Endothelial cell of umbilical vein (primary cell): Measurements from ENCODE around the gene MSN. TPM values are rescaled to one million over a fixed set of nuclear protein-coding genes. Genes with fewer than 3 reads are reported as not detected.

Experiments used
- BruUV-seq: library from RNA; stranded (reverse); fragments of 400-500 nt; replicated peaks from 2 replicates; lab custom pipeline; 2021; lab: Mats Ljungman, UMichigan
- CTCF ChIA-PET: fragments of 300-600, 350-600 bp; sonication (Branson Sonifier 250); formaldehyde crosslinking; loops from one replicate; lab custom pipeline; 2021; ENCODE audit warnings: antibody characterized with exemption, inconsistent platforms; lab: Charles Lee
- POLR2A ChIA-PET: fragments of 300-600, 350-600 bp; sonication (Branson Sonifier 250); formaldehyde crosslinking; loops from one replicate; lab custom pipeline; 2021; ENCODE audit warnings: antibody characterized with exemption, inconsistent platforms; lab: Charles Lee
- DNase-seq: peaks from one replicate; pipeline ENCODE4 v3.0.0-alpha.2; 2011; ENCODE audit warnings: low read depth, low spot score
- FAIRE-seq: peaks from 2 replicates; lab custom pipeline; 2011; peaks lifted over from hg19 to GRCh38; lab: Jason Lieb, UNC
- H2AFZ ChIP-seq: 2 replicates; pipeline ENCODE4 v1.6.0; 2012; ENCODE audit warnings: low read depth, low read length, control low read depth, inconsistent platforms
- H3K27ac ChIP-seq: 2 replicates; pipeline ENCODE4 v1.5.1; 2011; ENCODE audit warnings: low read depth, mild to moderate bottlenecking, control low read depth, low read length, moderate library complexity; ENCODE audit not compliant: insufficient read depth
- H3K27me3 ChIP-seq, 2 experiments: 2 replicates each; pipeline versions ENCODE4 v1.6.0 to v1.6.1; 2011; ENCODE audit warnings: low read length in 2 of 2, mixed read lengths in 1 of 2; ENCODE audit not compliant: control insufficient read depth in 2 of 2, insufficient read depth in 2 of 2
- H3K36me3 ChIP-seq, 2 experiments: 2 replicates in 1 of 2; 3 replicates in 1 of 2; pipeline ENCODE4 v1.5.1; 2011; ENCODE audit warnings: low read length in 2 of 2, mild to moderate bottlenecking in 1 of 2, moderate library complexity in 1 of 2; ENCODE audit not compliant: control insufficient read depth in 2 of 2, insufficient read depth in 2 of 2; ENCODE audit errors: extremely low read depth in 1 of 2
- H3K4me1 ChIP-seq: 3 replicates; pipeline ENCODE4 v1.5.1; 2011; ENCODE audit warnings: mild to moderate bottlenecking, low read length; ENCODE audit not compliant: control insufficient read depth, insufficient read depth; ENCODE audit errors: extremely low read depth
- H3K4me2 ChIP-seq: 2 replicates; pipeline ENCODE4 v1.6.1; 2011; ENCODE audit warnings: low read length, control low read depth, mixed read lengths; ENCODE audit not compliant: insufficient read depth
- H3K4me3 ChIP-seq, 3 experiments: fragments of 200-600 bp in 1 of 3; sonication (generic), shearing (Covaris generic) in 1 of 3; replicated peaks in 1 of 3; 2 replicates each; pipeline ENCODE4 v1.5.1; 2011 to 2016; ENCODE audit warnings: control low read depth in 3 of 3, low read length in 3 of 3, mild to moderate bottlenecking in 2 of 3, inconsistent platforms in 1 of 3, low read depth in 1 of 3, moderate library complexity in 1 of 3; ENCODE audit not compliant: insufficient read depth in 1 of 3
- H3K79me2 ChIP-seq: 2 replicates; pipeline ENCODE4 v1.6.0; 2012; ENCODE audit warnings: low read length, inconsistent platforms; ENCODE audit not compliant: control insufficient read depth, insufficient read depth
- H3K9ac ChIP-seq: replicated peaks from 2 replicates; pipeline ENCODE3; 2011; ENCODE audit warnings: low read length, control low read depth; ENCODE audit not compliant: insufficient read depth; ENCODE audit errors: extremely low read depth
- H3K9me1 ChIP-seq: replicated peaks from 3 replicates; pipeline ENCODE4 v1.6.0; 2011; ENCODE audit warnings: mild to moderate bottlenecking, low read length; ENCODE audit not compliant: control insufficient read depth, insufficient read depth; ENCODE audit errors: extremely low read depth
- H3K9me3 ChIP-seq: replicated peaks from 2 replicates; pipeline ENCODE4 v1.5.1; 2012; ENCODE audit warnings: low read length, inconsistent platforms; ENCODE audit not compliant: control insufficient read depth, insufficient read depth
- H4K20me1 ChIP-seq: replicated peaks from 2 replicates; pipeline ENCODE3; 2011; ENCODE audit warnings: mild to moderate bottlenecking, low read length; ENCODE audit not compliant: control insufficient read depth, insufficient read depth; ENCODE audit errors: extremely low read depth
- CTCF ChIP-seq, 2 donors: IDR thresholded peaks; 1 replicate in 1 of 2; 2 replicates in 1 of 2; pipeline ENCODE4 v1.5.1; 2011; ENCODE audit warnings: low read length in 2 of 2, mild to moderate bottlenecking in 2 of 2, moderate library complexity in 2 of 2, control low read depth in 1 of 2, inconsistent platforms in 1 of 2, low read depth in 1 of 2; ENCODE audit not compliant: insufficient read depth in 1 of 2; ENCODE audit errors: extremely low read depth in 1 of 2
- EZH2 ChIP-seq: IDR thresholded peaks from 2 replicates; pipeline ENCODE4 v1.6.1; 2012; ENCODE audit warnings: borderline replicate concordance, low read depth, mild to moderate bottlenecking, moderate library complexity, low read length, inconsistent platforms; ENCODE audit not compliant: severe bottlenecking
- FOS ChIP-seq: IDR thresholded peaks from 2 replicates; pipeline ENCODE4 v1.6.1; 2011; ENCODE audit warnings: mild to moderate bottlenecking, low read length, moderate library complexity, borderline replicate concordance; ENCODE audit not compliant: insufficient read depth
- GATA2 ChIP-seq: IDR thresholded peaks from 2 replicates; pipeline ENCODE4 v1.7.0; 2011; ENCODE audit warnings: low read depth, mild to moderate bottlenecking, moderate library complexity, mixed read lengths, low read length; ENCODE audit not compliant: insufficient read length, insufficient read depth
- JUN ChIP-seq: IDR thresholded peaks from 2 replicates; pipeline ENCODE4 v1.6.1; 2011; ENCODE audit warnings: borderline replicate concordance, low read depth; ENCODE audit not compliant: insufficient read length, insufficient read depth
- MAX ChIP-seq: IDR thresholded peaks from 2 replicates; pipeline ENCODE4 v1.6.1; 2011; ENCODE audit not compliant: insufficient read depth, insufficient read length
- MYC ChIP-seq: IDR thresholded peaks from one replicate; pipeline ENCODE4 v1.6.1; 2011; ENCODE audit warnings: mild to moderate bottlenecking, low read depth, low read length
- POLR2A ChIP-seq: IDR thresholded peaks from 2 replicates; pipeline ENCODE4 v1.6.1; 2012; ENCODE audit warnings: low read depth, mild to moderate bottlenecking, control low read depth, low read length
- POLR2AphosphoS5 ChIP-seq: IDR thresholded peaks from 2 replicates; pipeline ENCODE4 v1.6.1; 2012; ENCODE audit warnings: low read depth, mild to moderate bottlenecking, control low read depth, low read length, moderate library complexity; ENCODE audit not compliant: insufficient read depth
- dilution Hi-C: fragments of 300-500 bp; cut with MboI; formaldehyde crosslinking; loops from one replicate; pipeline ENCODE4 v1.15.0; 2019; ENCODE audit warnings: low sequenced_read_pairs; ENCODE audit not compliant: extremely low pct_ligation_motif_present
- intact Hi-C: fragments of 100-400 bp; cut with micrococcal nuclease; formaldehyde crosslinking; loops from one replicate; pipeline ENCODE4 v1.10.0; 2022
- polyA plus RNA-seq, 4 experiments: library from polyadenylated mRNA; depleted of rRNA in 3 of 4; stranded (reverse) in 3 of 4; unstranded in 1 of 4; fragments of >200 nt; gene quantifications; 2 replicates each; pipeline versions ENCODE4 v1.2.1 to v1.2.3, GENCODE V29; 2011 to 2012; ENCODE audit warnings: missing spikeins in 1 of 4
- total RNA-seq: library from RNA; stranded (reverse); gene quantifications from 2 replicates; pipeline ENCODE4 v1.2.3, GENCODE V29; 2021

The MSN gene
- total and polyA plus RNA-seq, 2 donors (not counting 3 experiments of a cell fraction or from before 2014, with no cell fraction given) = 528 to 635 TPM

- DNase-seq (no peak), FAIRE-seq (no peak)
- ChIA-PET POLR2A (no interaction called here), CTCF (no interaction called here)
- Histone ChIP-seq H3K9me3 (no peaks in the 10 kb centered on the region), H3K4me1 (peaks cover 3% of the 10 kb centered on the region), H3K9ac (no peak overlapping the region), H3K79me2 (no peaks in the 10 kb centered on the region), H3K27me3 (no peaks in the 10 kb centered on the region), H2AFZ (no peak overlapping the region), H3K27ac (no peak overlapping the region), H3K36me3 (no peaks in the 10 kb centered on the region), H3K4me2 (no peak overlapping the region), H3K9me1 (no peaks in the 10 kb centered on the region), H3K4me3 (no peak overlapping the region), H4K20me1 (no peaks in the 10 kb centered on the region)
- intact Hi-C loops = no loop called here
- dilution Hi-C loops = no loop called here
- no peak for TF ChIP-seq POLR2A
- no peak for TF ChIP-seq MAX
- no peak for TF ChIP-seq FOS
- TF ChIP-seq POLR2AphosphoS5 = no peak
- TF ChIP-seq EZH2 = no peak
- TF ChIP-seq MYC = no peak
- TF ChIP-seq JUN = no peak
- TF ChIP-seq CTCF (IDR thresholded peaks at IDR 0.05; ENCODE audit: extremely low read depth in 1 of 2, insufficient read depth in 1 of 2, low read depth in 1 of 2, low read length in 2 of 2) = no peak
- no peak for TF ChIP-seq GATA2
- BruUV-seq = no TSS peak
Observed at GRCh38 chrX:65634732-65635131, 32.7 kb upstream of the MSN start.
